ENCODE measurements around the gene MRPL11. TPM values are rescaled to one million over a fixed set of nuclear protein-coding genes. Genes with fewer than 3 reads are reported as not detected.
A peak's percentile ranks its signal among the peaks of the same experiment; 100 is the strongest.

The MRPL11 gene
- total and polyA plus RNA-seq, 9 donors: 49.6 to 62.4 (median 55.8) TPM

DNA sequence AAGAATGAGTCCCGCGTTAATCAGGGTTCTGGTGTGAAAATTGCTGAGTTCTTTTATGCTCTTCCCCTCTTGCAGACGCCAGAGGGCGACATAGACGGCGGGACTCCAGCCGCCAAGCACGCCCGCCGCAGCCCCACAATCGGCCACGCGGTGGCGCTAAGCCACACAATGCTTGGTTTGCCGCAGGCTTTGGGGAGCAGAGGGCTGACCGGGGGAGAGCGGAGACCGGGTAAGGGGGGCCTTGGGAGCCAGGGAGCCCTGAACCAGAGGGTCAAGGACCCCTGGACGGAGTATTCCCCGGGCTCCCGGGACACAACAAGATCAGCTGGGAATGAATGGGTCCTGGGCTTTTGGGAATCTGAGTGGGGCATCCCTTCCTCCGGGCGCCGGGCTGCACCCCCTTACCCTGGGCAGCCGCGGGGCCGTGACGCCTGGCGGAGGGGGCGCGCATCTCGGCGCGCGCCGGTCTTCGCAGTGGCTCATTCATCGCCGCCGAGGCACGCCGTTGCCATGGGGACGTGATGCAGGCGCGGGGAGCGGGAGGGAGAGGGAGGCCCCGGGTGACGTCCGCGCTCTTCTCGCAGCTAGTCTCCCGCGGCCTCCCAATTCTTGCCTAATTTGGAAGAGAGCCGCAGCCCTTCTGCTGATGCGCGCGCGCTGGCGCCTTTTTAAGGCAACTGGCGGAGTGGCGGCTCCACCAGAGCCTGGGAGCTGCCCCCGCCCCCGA lies 30.0 kb downstream of the MRPL11 start:
- H3K4me1 ChIP-seq (ENCODE audit: control insufficient read depth, insufficient read depth, low read length): peaks cover 10% of the 10 kb centered on the region
- H3K9me3 ChIP-seq (replicated peaks; ENCODE audit: control insufficient read depth, low read depth, low read length): no peaks in the 10 kb centered on the region
- peak; percentile 90 for DNase-seq
- H3K27ac ChIP-seq (ENCODE audit: low read length): no peak overlapping the region
- peak overlapping the region; percentile 29 for H3K4me3 ChIP-seq (ENCODE audit: low read length)
- H3K36me3 ChIP-seq (ENCODE audit: control insufficient read depth, insufficient read depth, low read length): no peaks in the 10 kb centered on the region
- peaks cover 13% of the 10 kb centered on the region for H3K27me3 ChIP-seq (ENCODE audit: control insufficient read depth, insufficient read depth, low read length)
- under 1% methylated on average over 56 of the region's 63 CpGs for WGBS (ENCODE audit: insufficient coverage)

DNA sequence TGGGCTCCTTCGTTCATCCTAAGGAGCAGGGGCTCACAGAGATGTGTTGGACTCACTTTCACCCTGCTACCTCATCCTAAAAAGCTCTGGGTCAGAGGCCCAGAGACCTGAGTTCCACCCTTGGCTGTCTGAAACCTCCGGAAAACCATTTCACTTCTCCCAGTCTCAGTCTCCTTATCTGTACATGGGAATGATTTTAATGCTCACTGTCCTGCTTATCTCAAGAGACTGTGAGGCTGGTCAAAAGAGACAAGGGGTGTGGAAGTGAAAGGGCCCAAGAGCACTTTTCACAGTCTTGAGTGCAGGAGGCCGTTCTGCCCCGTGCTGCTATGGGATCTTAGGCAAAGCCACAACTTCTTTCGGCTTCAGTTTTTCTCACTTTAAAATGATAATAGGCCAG lies 31.0 kb downstream of the MRPL11 start:
- no peak for DNase-seq
- H3K9me3 ChIP-seq (replicated peaks; ENCODE audit: control insufficient read depth, low read depth, low read length): no peaks in the 10 kb centered on the region
- H3K36me3 ChIP-seq (ENCODE audit: control insufficient read depth, insufficient read depth, low read length): no peaks in the 10 kb centered on the region
- no peak overlapping the region for H3K27ac ChIP-seq (ENCODE audit: low read length)
- H3K4me1 ChIP-seq (ENCODE audit: control insufficient read depth, insufficient read depth, low read length): peaks cover 10% of the 10 kb centered on the region
- WGBS (ENCODE audit: insufficient coverage): 77% methylated on average over 3 of the region's 5 CpGs
- peaks cover 16% of the 10 kb centered on the region for H3K27me3 ChIP-seq (ENCODE audit: control insufficient read depth, insufficient read depth, low read length)
- H3K4me3 ChIP-seq (ENCODE audit: low read length): no peak overlapping the region

DNA sequence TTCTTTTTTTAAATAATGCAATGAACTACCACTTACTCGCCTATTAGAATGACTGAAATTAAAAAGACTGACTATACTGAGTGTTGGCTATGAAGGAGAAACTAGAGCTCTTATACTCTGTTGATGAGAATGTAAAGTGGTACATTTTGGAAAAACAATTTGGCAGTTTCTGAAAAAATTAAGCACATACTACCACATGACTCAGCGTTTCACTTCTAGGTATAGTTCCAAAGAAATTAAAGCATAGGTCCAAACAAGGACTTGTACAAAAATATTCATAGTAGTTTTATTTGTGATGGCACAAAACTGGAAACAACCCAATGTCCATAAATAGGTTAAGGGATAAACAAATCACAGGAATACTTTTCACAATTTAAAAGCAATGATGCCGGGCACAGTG lies 44.7 kb downstream of the MRPL11 start:
- H3K27me3 ChIP-seq (ENCODE audit: control insufficient read depth, insufficient read depth, low read length): peaks cover 10% of the 10 kb centered on the region
- no peak overlapping the region for H3K27ac ChIP-seq (ENCODE audit: low read length)
- WGBS (ENCODE audit: insufficient coverage): no CpG with 5 or more reads among the region's 3 CpGs
- no peak overlapping the region for H3K4me3 ChIP-seq (ENCODE audit: low read length)
- H3K9me3 ChIP-seq (replicated peaks; ENCODE audit: control insufficient read depth, low read depth, low read length): no peaks in the 10 kb centered on the region
- H3K36me3 ChIP-seq (ENCODE audit: control insufficient read depth, insufficient read depth, low read length): no peaks in the 10 kb centered on the region
- H3K4me1 ChIP-seq (ENCODE audit: control insufficient read depth, insufficient read depth, low read length): no peaks in the 10 kb centered on the region
- no peak for DNase-seq

DNA sequence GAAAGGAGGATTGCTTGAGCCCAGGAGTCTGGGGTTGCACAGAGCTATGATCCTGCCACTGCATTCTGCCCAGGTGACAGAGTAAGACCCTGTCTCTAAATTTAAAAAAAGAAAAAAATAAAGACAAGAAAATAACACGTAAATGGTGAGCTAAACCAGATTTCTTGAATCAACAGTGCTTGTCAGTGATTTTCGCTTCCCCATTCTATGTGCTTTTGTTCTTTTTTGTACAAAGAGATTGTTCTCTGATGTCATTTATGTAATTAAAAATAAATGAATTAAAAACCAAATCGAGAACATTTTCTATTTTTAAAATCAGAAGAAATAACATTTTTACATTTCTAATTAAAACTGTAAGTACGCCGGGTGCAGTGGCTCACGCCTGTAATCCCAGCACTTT lies 47.3 kb downstream of the MRPL11 start:
- peaks cover 1% of the 10 kb centered on the region for H3K4me1 ChIP-seq (ENCODE audit: control insufficient read depth, insufficient read depth, low read length)
- no CpG with 5 or more reads among the region's 6 CpGs for WGBS (ENCODE audit: insufficient coverage)
- peaks cover 10% of the 10 kb centered on the region for H3K27me3 ChIP-seq (ENCODE audit: control insufficient read depth, insufficient read depth, low read length)
- H3K4me3 ChIP-seq (ENCODE audit: low read length): no peak overlapping the region
- no peak overlapping the region for H3K27ac ChIP-seq (ENCODE audit: low read length)
- DNase-seq: no peak
- H3K9me3 ChIP-seq (replicated peaks; ENCODE audit: control insufficient read depth, low read depth, low read length): no peaks in the 10 kb centered on the region
- H3K36me3 ChIP-seq (ENCODE audit: control insufficient read depth, insufficient read depth, low read length): no peaks in the 10 kb centered on the region

DNA sequence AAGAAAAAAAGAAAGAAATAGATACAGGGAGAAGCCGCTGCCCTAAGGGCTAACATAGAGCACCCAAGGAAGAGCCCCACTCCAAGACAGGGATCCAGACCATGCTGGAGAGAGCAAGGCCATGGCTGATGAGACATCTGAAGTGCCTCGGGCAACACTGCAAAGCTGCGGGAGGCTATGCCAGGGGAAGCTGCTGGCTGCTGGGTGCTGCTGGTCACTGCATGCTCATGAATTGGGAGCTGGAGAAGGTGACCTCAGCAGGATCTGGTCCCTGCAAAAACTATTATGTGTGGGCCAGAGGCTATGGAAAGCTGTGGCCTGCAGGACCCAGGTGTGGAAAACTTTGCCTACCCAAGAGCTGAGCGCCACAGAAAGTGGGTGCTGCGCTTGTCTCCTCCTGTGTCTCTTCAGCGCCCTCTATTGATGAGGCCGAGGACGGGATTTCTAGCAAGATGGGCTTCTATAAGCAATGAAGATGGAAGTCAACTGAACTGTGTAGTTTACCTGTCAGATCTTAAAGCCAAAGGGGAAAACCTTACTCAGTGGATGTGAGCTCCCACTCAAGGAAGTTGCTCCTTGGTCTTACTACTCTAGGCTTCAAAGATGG lies 49.8 kb downstream of the MRPL11 start:
- Histone ChIP-seq H3K9me3 (replicated peaks; ENCODE audit: control insufficient read depth, low read depth, low read length) (no peaks in the 10 kb centered on the region), H3K27me3 (ENCODE audit: control insufficient read depth, insufficient read depth, low read length) (peaks cover 10% of the 10 kb centered on the region), H3K4me3 (ENCODE audit: low read length) (no peak overlapping the region), H3K27ac (ENCODE audit: low read length) (no peak overlapping the region), H3K36me3 (ENCODE audit: control insufficient read depth, insufficient read depth, low read length) (no peaks in the 10 kb centered on the region), H3K4me1 (ENCODE audit: control insufficient read depth, insufficient read depth, low read length) (peaks cover 5% of the 10 kb centered on the region)
- WGBS (ENCODE audit: insufficient coverage): 28% methylated on average over 7 of the region's 8 CpGs
- peak; percentile 58 for DNase-seq

DNA sequence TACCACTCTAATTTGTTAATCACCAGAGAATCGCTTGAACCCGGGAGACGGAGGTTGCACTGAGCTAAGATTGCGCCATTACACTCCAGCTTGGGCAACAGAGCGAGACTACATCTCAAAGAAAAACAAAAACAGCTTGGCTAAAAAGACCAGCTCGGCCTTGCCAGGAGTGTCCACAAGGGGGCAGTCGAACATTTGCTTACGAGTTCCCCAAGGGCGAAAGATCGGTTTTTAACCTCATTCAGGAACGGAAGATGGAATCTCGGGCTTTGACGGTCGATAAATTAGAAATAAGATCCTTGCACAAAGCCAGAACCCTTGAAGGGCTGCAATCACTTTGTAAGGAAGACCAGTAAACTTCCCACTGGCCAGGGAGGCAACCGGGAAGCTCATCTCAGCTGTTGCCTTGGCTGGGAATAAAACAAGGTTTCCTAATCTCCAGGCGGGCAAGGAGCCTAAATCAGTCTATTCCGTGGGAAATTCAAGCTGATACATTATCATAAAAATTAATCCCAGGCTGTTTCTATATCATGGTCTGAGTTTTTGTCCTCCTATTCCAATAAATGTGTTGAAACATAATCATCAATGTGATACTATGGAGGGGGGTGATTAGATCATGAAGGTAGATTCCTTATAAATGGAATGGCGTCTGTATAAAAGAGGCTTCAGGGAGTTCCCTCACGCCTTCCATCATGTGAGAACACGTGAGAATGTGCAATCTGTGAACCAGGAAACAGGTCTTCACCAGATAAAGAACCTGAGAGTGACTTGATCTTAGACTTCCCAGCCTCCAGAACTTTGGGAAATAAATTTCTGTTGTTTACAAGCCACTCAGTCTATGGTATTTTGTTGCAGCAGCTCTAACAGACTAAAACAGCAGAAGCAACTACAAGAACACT lies 52.2 kb downstream of the MRPL11 start:
- H3K36me3 ChIP-seq (ENCODE audit: control insufficient read depth, insufficient read depth, low read length): no peaks in the 10 kb centered on the region
- no peaks in the 10 kb centered on the region for H3K9me3 ChIP-seq (replicated peaks; ENCODE audit: control insufficient read depth, low read depth, low read length)
- peaks cover 8% of the 10 kb centered on the region for H3K27me3 ChIP-seq (ENCODE audit: control insufficient read depth, insufficient read depth, low read length)
- no peak overlapping the region for H3K27ac ChIP-seq (ENCODE audit: low read length)
- 8% methylated on average over 18 of the region's 20 CpGs for WGBS (ENCODE audit: insufficient coverage)
- H3K4me3 ChIP-seq (ENCODE audit: low read length): no peak overlapping the region
- peaks cover 5% of the 10 kb centered on the region for H3K4me1 ChIP-seq (ENCODE audit: control insufficient read depth, insufficient read depth, low read length)
- DNase-seq: peak; percentile 81

Other genes starting within 250 kb of the MRPL11 start
- gene KLC2, start 181.1 kb downstream of the MRPL11 start, total RNA-seq: 8.1 TPM
- gene KLC2, start 181.1 kb downstream of the MRPL11 start, polyA plus RNA-seq (ENCODE audit: insufficient read depth in 1 of 8, insufficient read length in 8 of 8, low replicate concordance in 1 of 8): 10 to 100 TPM; 13.3 to 22.4 (median 18.5) TPM
- gene RAB1B, start 170.2 kb downstream of the MRPL11 start, total RNA-seq: 69.7 TPM
- 100 to 1,000 TPM in 6 of 8 donors, 10 to 100 TPM in 2; 90.1 to 111 (median 101) TPM for gene RAB1B, start 170.2 kb downstream of the MRPL11 start, polyA plus RNA-seq (ENCODE audit: insufficient read depth in 1 of 8, insufficient read length in 8 of 8, low replicate concordance in 1 of 8)
- gene CNIH2, start 160.7 kb downstream of the MRPL11 start, total RNA-seq: 1.0 TPM
- gene CNIH2, start 160.7 kb downstream of the MRPL11 start, polyA plus RNA-seq (ENCODE audit: insufficient read depth in 1 of 8, insufficient read length in 8 of 8, low replicate concordance in 1 of 8): 1 to 10 TPM; 2.5 to 5.4 (median 4.4) TPM
- gene YIF1A, start 149.7 kb downstream of the MRPL11 start, total RNA-seq: 58.9 TPM
- gene YIF1A, start 149.7 kb downstream of the MRPL11 start, polyA plus RNA-seq (ENCODE audit: insufficient read depth in 1 of 8, insufficient read length in 8 of 8, low replicate concordance in 1 of 8): 10 to 100 TPM; 45.3 to 56.2 (median 53.0) TPM
- not detected for gene TMEM151A, start 147.0 kb downstream of the MRPL11 start, total RNA-seq
- under 1 TPM in 1 of 8 donors, not detected in 7; 0.04 TPM for gene TMEM151A, start 147.0 kb downstream of the MRPL11 start, polyA plus RNA-seq (ENCODE audit: insufficient read depth in 1 of 8, insufficient read length in 8 of 8, low replicate concordance in 1 of 8)
- gene CD248, start 121.8 kb downstream of the MRPL11 start, total RNA-seq: 24.5 TPM
- gene CD248, start 121.8 kb downstream of the MRPL11 start, polyA plus RNA-seq (ENCODE audit: insufficient read depth in 1 of 8, insufficient read length in 8 of 8, low replicate concordance in 1 of 8): 100 to 1,000 TPM in 4 of 8 donors, 10 to 100 TPM in 4; 65.9 to 134 (median 98.9) TPM
- gene RIN1, start 102.4 kb downstream of the MRPL11 start, total RNA-seq: 6.0 TPM
- 1 to 10 TPM; 5.3 to 9.6 (median 7.7) TPM for gene RIN1, start 102.4 kb downstream of the MRPL11 start, polyA plus RNA-seq (ENCODE audit: insufficient read depth in 1 of 8, insufficient read length in 8 of 8, low replicate concordance in 1 of 8)
- gene BRMS1, start 93.7 kb downstream of the MRPL11 start, total RNA-seq: 25.0 TPM
- gene BRMS1, start 93.7 kb downstream of the MRPL11 start, polyA plus RNA-seq (ENCODE audit: insufficient read depth in 1 of 8, insufficient read length in 8 of 8, low replicate concordance in 1 of 8): 10 to 100 TPM; 20.5 to 27.0 (median 23.6) TPM
- gene B4GAT1, start 91.2 kb downstream of the MRPL11 start, total RNA-seq: 25.7 TPM
- 10 to 100 TPM; 17.7 to 24.1 (median 22.9) TPM for gene B4GAT1, start 91.2 kb downstream of the MRPL11 start, polyA plus RNA-seq (ENCODE audit: insufficient read depth in 1 of 8, insufficient read length in 8 of 8, low replicate concordance in 1 of 8)
- 10.1 TPM for gene SLC29A2, start 67.1 kb downstream of the MRPL11 start, total RNA-seq
- 10 to 100 TPM; 16.2 to 35.4 (median 30.0) TPM for gene SLC29A2, start 67.1 kb downstream of the MRPL11 start, polyA plus RNA-seq (ENCODE audit: insufficient read depth in 1 of 8, insufficient read length in 8 of 8, low replicate concordance in 1 of 8)
- gene NPAS4, start 17.8 kb downstream of the MRPL11 start, total RNA-seq: 0.27 TPM
- gene NPAS4, start 17.8 kb downstream of the MRPL11 start, polyA plus RNA-seq (ENCODE audit: insufficient read depth in 1 of 8, insufficient read length in 8 of 8, low replicate concordance in 1 of 8): under 1 TPM in 7 of 8 donors, not detected in 1; 0.05 to 0.57 (median 0.14) TPM
- 8.2 TPM for gene PELI3, start 28.1 kb upstream of the MRPL11 start, total RNA-seq
- gene PELI3, start 28.1 kb upstream of the MRPL11 start, polyA plus RNA-seq (ENCODE audit: insufficient read depth in 1 of 8, insufficient read length in 8 of 8, low replicate concordance in 1 of 8): 1 to 10 TPM; 4.7 to 6.5 (median 5.7) TPM
- 22.3 TPM for gene DPP3, start 41.6 kb upstream of the MRPL11 start, total RNA-seq
- gene DPP3, start 41.6 kb upstream of the MRPL11 start, polyA plus RNA-seq (ENCODE audit: insufficient read depth in 1 of 8, insufficient read length in 8 of 8, low replicate concordance in 1 of 8): 10 to 100 TPM; 18.5 to 27.2 (median 23.1) TPM
- gene BBS1, start 71.8 kb upstream of the MRPL11 start, total RNA-seq: 18.8 TPM
- 10 to 100 TPM; 13.2 to 22.6 (median 17.4) TPM for gene BBS1, start 71.8 kb upstream of the MRPL11 start, polyA plus RNA-seq (ENCODE audit: insufficient read depth in 1 of 8, insufficient read length in 8 of 8, low replicate concordance in 1 of 8)
- gene ZDHHC24, start 107.2 kb upstream of the MRPL11 start, total RNA-seq: 3.5 TPM
- gene ZDHHC24, start 107.2 kb upstream of the MRPL11 start, polyA plus RNA-seq (ENCODE audit: insufficient read depth in 1 of 8, insufficient read length in 8 of 8, low replicate concordance in 1 of 8): 1 to 10 TPM; 3.2 to 4.7 (median 3.8) TPM
- gene ACTN3, start 108.1 kb upstream of the MRPL11 start, total RNA-seq: 81.6 TPM
- gene ACTN3, start 108.1 kb upstream of the MRPL11 start, polyA plus RNA-seq (ENCODE audit: insufficient read depth in 1 of 8, insufficient read length in 8 of 8, low replicate concordance in 1 of 8): 100 to 1,000 TPM in 2 of 8 donors, 10 to 100 TPM in 5, 1 to 10 TPM in 1; 8.3 to 162 (median 39.3) TPM
- gene CTSF, start 129.8 kb upstream of the MRPL11 start, total RNA-seq: 29.0 TPM
- 10 to 100 TPM; 22.4 to 36.7 (median 25.8) TPM for gene CTSF, start 129.8 kb upstream of the MRPL11 start, polyA plus RNA-seq (ENCODE audit: insufficient read depth in 1 of 8, insufficient read length in 8 of 8, low replicate concordance in 1 of 8)
- 0.09 TPM for gene CCDC87, start 154.2 kb upstream of the MRPL11 start, total RNA-seq
- under 1 TPM; 0.10 to 0.15 (median 0.13) TPM for gene CCDC87, start 154.2 kb upstream of the MRPL11 start, polyA plus RNA-seq (ENCODE audit: insufficient read depth in 1 of 8, insufficient read length in 8 of 8, low replicate concordance in 1 of 8)
- gene CCS, start 154.3 kb upstream of the MRPL11 start, total RNA-seq: 32.1 TPM
- 10 to 100 TPM; 30.1 to 49.2 (median 39.2) TPM for gene CCS, start 154.3 kb upstream of the MRPL11 start, polyA plus RNA-seq (ENCODE audit: insufficient read depth in 1 of 8, insufficient read length in 8 of 8, low replicate concordance in 1 of 8)
- 25.9 TPM for gene RBM14, start 177.8 kb upstream of the MRPL11 start, total RNA-seq
- 10 to 100 TPM; 35.2 to 56.5 (median 42.9) TPM for gene RBM14, start 177.8 kb upstream of the MRPL11 start, polyA plus RNA-seq (ENCODE audit: insufficient read depth in 1 of 8, insufficient read length in 8 of 8, low replicate concordance in 1 of 8)
- 98.1 TPM for gene RBM4, start 199.9 kb upstream of the MRPL11 start, total RNA-seq
- gene RBM4, start 199.9 kb upstream of the MRPL11 start, polyA plus RNA-seq (ENCODE audit: insufficient read depth in 1 of 8, insufficient read length in 8 of 8, low replicate concordance in 1 of 8): 100 to 1,000 TPM; 123 to 167 (median 148) TPM
- 26.7 TPM for gene RBM4B, start 239.0 kb upstream of the MRPL11 start, total RNA-seq
- gene RBM4B, start 239.0 kb upstream of the MRPL11 start, polyA plus RNA-seq (ENCODE audit: insufficient read depth in 1 of 8, insufficient read length in 8 of 8, low replicate concordance in 1 of 8): 10 to 100 TPM; 28.3 to 42.8 (median 31.7) TPM

Measured in muscle of leg (tissue), 11 donors.